ENCODE measurements around the gene PLTP. TPM values are rescaled to one million over a fixed set of nuclear protein-coding genes. Genes with fewer than 3 reads are reported as not detected.

PLTP gene
- total and polyA plus RNA-seq, 2 of the 13 experiments (the other 11 are each of a cell fraction or from before 2014, with no cell fraction given) = 16.9 to 28.6 TPM

- TF ChIP-seq, protein P1, sequence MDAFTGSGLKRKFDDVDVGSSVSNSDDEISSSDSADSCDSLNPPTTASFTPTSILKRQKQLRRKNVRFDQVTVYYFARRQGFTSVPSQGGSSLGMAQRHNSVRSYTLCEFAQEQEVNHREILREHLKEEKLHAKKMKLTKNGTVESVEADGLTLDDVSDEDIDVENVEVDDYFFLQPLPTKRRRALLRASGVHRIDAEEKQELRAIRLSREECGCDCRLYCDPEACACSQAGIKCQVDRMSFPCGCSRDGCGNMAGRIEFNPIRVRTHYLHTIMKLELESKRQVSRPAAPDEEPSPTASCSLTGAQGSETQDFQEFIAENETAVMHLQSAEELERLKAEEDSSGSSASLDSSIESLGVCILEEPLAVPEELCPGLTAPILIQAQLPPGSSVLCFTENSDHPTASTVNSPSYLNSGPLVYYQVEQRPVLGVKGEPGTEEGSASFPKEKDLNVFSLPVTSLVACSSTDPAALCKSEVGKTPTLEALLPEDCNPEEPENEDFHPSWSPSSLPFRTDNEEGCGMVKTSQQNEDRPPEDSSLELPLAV (CRISPR knock-in tag; conservative IDR thresholded peaks at IDR 0.05; ENCODE audit: low read depth) = no peak
- peak in 1 of 2 experiments; percentile 65; a peak in 1 of 4 replicates for TF ChIP-seq KLF16 (CRISPR knock-in tag; IDR thresholded peaks at IDR 0.05)
- no peak for TF ChIP-seq ZNF567 (CRISPR knock-in tag; IDR thresholded peaks at IDR 0.05; ENCODE audit: borderline replicate concordance)
- TF ChIP-seq, protein P2, sequence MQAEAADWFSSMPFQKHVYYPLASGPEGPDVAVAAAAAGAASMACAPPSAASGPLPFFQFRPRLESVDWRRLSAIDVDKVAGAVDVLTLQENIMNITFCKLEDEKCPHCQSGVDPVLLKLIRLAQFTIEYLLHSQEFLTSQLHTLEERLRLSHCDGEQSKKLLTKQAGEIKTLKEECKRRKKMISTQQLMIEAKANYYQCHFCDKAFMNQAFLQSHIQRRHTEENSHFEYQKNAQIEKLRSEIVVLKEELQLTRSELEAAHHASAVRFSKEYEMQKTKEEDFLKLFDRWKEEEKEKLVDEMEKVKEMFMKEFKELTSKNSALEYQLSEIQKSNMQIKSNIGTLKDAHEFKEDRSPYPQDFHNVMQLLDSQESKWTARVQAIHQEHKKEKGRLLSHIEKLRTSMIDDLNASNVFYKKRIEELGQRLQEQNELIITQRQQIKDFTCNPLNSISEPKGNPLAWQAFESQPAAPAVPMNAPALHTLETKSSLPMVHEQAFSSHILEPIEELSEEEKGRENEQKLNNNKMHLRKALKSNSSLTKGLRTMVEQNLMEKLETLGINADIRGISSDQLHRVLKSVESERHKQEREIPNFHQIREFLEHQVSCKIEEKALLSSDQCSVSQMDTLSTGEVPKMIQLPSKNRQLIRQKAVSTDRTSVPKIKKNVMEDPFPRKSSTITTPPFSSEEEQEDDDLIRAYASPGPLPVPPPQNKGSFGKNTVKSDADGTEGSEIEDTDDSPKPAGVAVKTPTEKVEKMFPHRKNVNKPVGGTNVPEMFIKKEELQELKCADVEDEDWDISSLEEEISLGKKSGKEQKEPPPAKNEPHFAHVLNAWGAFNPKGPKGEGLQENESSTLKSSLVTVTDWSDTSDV (CRISPR knock-in tag; IDR thresholded peaks at IDR 0.05) = no peak
- TF ChIP-seq DNMT1 (CRISPR knock-in tag; IDR thresholded peaks at IDR 0.05) = 0 out of 2 replicates have a peak, but pooled peaks have one; percentile 66
- no peak for TF ChIP-seq PLRG1 (conservative IDR thresholded peaks at IDR 0.05)
- peak; percentile 38; the same call in 1 of the 2 replicates for TF ChIP-seq TAF1 (CRISPR knock-in tag; IDR thresholded peaks at IDR 0.05)
- TF ChIP-seq ZNF619 (CRISPR knock-in tag; IDR thresholded peaks at IDR 0.05) = 0 out of 2 replicates have a peak, but pooled peaks have one; percentile 40
- TF ChIP-seq SP5 (CRISPR knock-in tag; IDR thresholded peaks at IDR 0.05; ENCODE audit: borderline replicate concordance, low read depth) = peak; percentile 92
- TF ChIP-seq GPN1 (CRISPR knock-in tag; IDR thresholded peaks at IDR 0.05; ENCODE audit: borderline replicate concordance) = no peak
- 0 out of 2 replicates have a peak, but pooled peaks have one; percentile 73 for TF ChIP-seq ZNF224 (CRISPR knock-in tag; IDR thresholded peaks at IDR 0.05)
- no peak for TF ChIP-seq LBX2 (CRISPR knock-in tag; IDR thresholded peaks at IDR 0.05; ENCODE audit: borderline replicate concordance)
- TF ChIP-seq ZFY (CRISPR knock-in tag; IDR thresholded peaks at IDR 0.05) = peak; percentile 39
- TF ChIP-seq, protein P3, sequence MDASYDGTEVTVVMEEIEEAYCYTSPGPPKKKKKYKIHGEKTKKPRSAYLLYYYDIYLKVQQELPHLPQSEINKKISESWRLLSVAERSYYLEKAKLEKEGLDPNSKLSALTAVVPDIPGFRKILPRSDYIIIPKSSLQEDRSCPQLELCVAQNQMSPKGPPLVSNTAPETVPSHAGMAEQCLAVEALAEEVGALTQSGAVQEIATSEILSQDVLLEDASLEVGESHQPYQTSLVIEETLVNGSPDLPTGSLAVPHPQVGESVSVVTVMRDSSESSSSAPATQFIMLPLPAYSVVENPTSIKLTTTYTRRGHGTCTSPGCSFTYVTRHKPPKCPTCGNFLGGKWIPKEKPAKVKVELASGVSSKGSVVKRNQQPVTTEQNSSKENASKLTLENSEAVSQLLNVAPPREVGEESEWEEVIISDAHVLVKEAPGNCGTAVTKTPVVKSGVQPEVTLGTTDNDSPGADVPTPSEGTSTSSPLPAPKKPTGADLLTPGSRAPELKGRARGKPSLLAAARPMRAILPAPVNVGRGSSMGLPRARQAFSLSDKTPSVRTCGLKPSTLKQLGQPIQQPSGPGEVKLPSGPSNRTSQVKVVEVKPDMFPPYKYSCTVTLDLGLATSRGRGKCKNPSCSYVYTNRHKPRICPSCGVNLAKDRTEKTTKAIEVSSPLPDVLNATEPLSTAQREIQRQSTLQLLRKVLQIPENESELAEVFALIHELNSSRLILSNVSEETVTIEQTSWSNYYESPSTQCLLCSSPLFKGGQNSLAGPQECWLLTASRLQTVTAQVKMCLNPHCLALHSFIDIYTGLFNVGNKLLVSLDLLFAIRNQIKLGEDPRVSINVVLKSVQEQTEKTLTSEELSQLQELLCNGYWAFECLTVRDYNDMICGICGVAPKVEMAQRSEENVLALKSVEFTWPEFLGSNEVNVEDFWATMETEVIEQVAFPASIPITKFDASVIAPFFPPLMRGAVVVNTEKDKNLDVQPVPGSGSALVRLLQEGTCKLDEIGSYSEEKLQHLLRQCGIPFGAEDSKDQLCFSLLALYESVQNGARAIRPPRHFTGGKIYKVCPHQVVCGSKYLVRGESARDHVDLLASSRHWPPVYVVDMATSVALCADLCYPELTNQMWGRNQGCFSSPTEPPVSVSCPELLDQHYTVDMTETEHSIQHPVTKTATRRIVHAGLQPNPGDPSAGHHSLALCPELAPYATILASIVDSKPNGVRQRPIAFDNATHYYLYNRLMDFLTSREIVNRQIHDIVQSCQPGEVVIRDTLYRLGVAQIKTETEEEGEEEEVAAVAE (CRISPR knock-in tag; IDR thresholded peaks at IDR 0.05; ENCODE audit: borderline replicate concordance) = peak; percentile 65
- peak; percentile 68 for TF ChIP-seq ZNF883 (CRISPR knock-in tag; IDR thresholded peaks at IDR 0.05; ENCODE audit: not compliant biosample characterization)
- no peak for TF ChIP-seq PBX2 (CRISPR knock-in tag; IDR thresholded peaks at IDR 0.05)
- no peak for TF ChIP-seq SCMH1 (CRISPR knock-in tag; IDR thresholded peaks at IDR 0.05; ENCODE audit: borderline replicate concordance)
- TF ChIP-seq SNRNP70 (IDR thresholded peaks at IDR 0.05; ENCODE audit: low read depth, low read length) = no peak
Observed at GRCh38 chr20:45927071-45927878, 15.3 kb upstream of the PLTP start (continued).

Measured in HepG2 (cell line).